ENCODE measurements around the gene MPPED1.

DNA sequence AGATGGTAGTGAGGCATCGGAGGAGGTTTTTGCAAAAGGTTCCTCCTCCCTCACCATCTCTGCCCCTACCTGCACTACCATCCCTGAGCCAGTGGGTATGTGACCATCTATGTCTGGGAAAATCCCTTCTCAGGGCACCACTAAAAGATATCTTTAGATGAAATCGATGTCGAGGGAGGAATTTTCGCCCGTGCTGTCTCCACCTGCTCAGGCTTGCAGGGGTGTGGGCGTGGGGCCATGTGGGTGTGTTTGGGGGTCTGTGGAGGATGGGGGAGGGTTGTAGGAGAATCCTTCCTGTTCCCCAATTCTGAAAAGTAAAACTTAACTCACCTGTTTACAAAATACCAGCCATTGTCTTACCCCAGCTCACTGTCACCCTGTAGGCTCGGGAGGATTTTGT lies 12.4 kb downstream of the MPPED1 start:
- TF ChIP-seq EZH2phosphoT487 (conservative IDR thresholded peaks at IDR 0.05; ENCODE audit: low read length): no peak
- TF ChIP-seq, protein P1, sequence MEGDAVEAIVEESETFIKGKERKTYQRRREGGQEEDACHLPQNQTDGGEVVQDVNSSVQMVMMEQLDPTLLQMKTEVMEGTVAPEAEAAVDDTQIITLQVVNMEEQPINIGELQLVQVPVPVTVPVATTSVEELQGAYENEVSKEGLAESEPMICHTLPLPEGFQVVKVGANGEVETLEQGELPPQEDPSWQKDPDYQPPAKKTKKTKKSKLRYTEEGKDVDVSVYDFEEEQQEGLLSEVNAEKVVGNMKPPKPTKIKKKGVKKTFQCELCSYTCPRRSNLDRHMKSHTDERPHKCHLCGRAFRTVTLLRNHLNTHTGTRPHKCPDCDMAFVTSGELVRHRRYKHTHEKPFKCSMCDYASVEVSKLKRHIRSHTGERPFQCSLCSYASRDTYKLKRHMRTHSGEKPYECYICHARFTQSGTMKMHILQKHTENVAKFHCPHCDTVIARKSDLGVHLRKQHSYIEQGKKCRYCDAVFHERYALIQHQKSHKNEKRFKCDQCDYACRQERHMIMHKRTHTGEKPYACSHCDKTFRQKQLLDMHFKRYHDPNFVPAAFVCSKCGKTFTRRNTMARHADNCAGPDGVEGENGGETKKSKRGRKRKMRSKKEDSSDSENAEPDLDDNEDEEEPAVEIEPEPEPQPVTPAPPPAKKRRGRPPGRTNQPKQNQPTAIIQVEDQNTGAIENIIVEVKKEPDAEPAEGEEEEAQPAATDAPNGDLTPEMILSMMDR (IDR thresholded peaks at IDR 0.05; ENCODE audit: insufficient read depth, low read length, poor library complexity, severe bottlenecking): no peak

All from SU-DHL-6 (cell line).